ENCODE results near the gene CAMK1G. TPM values are rescaled to one million over a fixed set of nuclear protein-coding genes. Genes with fewer than 3 reads are reported as not detected.
A peak's percentile ranks its signal among the peaks of the same experiment; 100 is the strongest.

CAMK1G gene
- total and polyA plus RNA-seq, 4 donors = 0.63 to 0.72 TPM; not detected in 2

- Histone ChIP-seq H3K27me3 (ENCODE audit: control insufficient read depth in 1 of 2, insufficient read depth in 2 of 2, low read length in 1 of 2) (no peaks in the 10 kb centered on the region), H3K9me3 (ENCODE audit: control insufficient read depth, low read length) (no peaks in the 10 kb centered on the region), H3K4me3 (ENCODE audit: low read length in 2 of 2) (no peak overlapping the region), H3K27ac (ENCODE audit: low read depth in 1 of 2, low read length in 2 of 2) (no peak overlapping the region), H3K4me1 (ENCODE audit: control insufficient read depth in 1 of 2, insufficient read depth in 2 of 2, low read length in 2 of 2) (no peaks in the 10 kb centered on the region), H3K36me3 (ENCODE audit: control insufficient read depth in 1 of 2, insufficient read depth in 2 of 2, low read length in 1 of 2) (no peaks in the 10 kb centered on the region)
- 62 to 69% methylated on average over 3 of the region's 3 CpGs for WGBS, 2 donors
- DNase-seq (no peak), ATAC-seq (ENCODE audit: low FRiP score) (no peak)
- intact Hi-C loops (cut with DNase I) = no loop called here
Observed at GRCh38 chr1:209560529-209560928, 23.0 kb upstream of the CAMK1G start.

GRCh38 chr1:209560952-209561351 is 22.6 kb upstream of the CAMK1G start:
- WGBS, 2 donors = 87 to 89% methylated on average over 10 of the region's 10 CpGs

GRCh38 chr1:209561532-209561931 is 22.0 kb upstream of the CAMK1G start:
- no peak overlapping the region for H3K4me3 ChIP-seq (ENCODE audit: low read length in 2 of 2)
- H3K9me3 ChIP-seq (ENCODE audit: control insufficient read depth, low read length) = no peaks in the 10 kb centered on the region
- H3K27ac ChIP-seq (ENCODE audit: low read depth in 1 of 2, low read length in 2 of 2) = no peak overlapping the region
- no peaks in the 10 kb centered on the region for H3K4me1 ChIP-seq (ENCODE audit: control insufficient read depth in 1 of 2, insufficient read depth in 2 of 2, low read length in 2 of 2)
- intact Hi-C loops (cut with DNase I) = no loop called here
- 74 to 80% methylated on average over 6 of the region's 6 CpGs for WGBS, 2 donors
- DNase-seq (no peak), ATAC-seq (ENCODE audit: low FRiP score) (no peak)
- H3K36me3 ChIP-seq (ENCODE audit: control insufficient read depth in 1 of 2, insufficient read depth in 2 of 2, low read length in 1 of 2) = no peaks in the 10 kb centered on the region
- no peaks in the 10 kb centered on the region for H3K27me3 ChIP-seq (ENCODE audit: control insufficient read depth in 1 of 2, insufficient read depth in 2 of 2, low read length in 1 of 2)

More at GRCh38 chr1:209560952-209561351, 22.6 kb upstream of the CAMK1G start:
- H3K36me3 ChIP-seq (ENCODE audit: control insufficient read depth in 1 of 2, insufficient read depth in 2 of 2, low read length in 1 of 2) = no peaks in the 10 kb centered on the region
- ATAC-seq (ENCODE audit: low FRiP score) (no peak), DNase-seq (no peak)
- H3K27ac ChIP-seq (ENCODE audit: low read depth in 1 of 2, low read length in 2 of 2) = no peak overlapping the region
- no peaks in the 10 kb centered on the region for H3K4me1 ChIP-seq (ENCODE audit: control insufficient read depth in 1 of 2, insufficient read depth in 2 of 2, low read length in 2 of 2)
- H3K4me3 ChIP-seq (ENCODE audit: low read length in 2 of 2) = no peak overlapping the region
- no peaks in the 10 kb centered on the region for H3K9me3 ChIP-seq (ENCODE audit: control insufficient read depth, low read length)
- intact Hi-C loops (cut with DNase I) = no loop called here
- no peaks in the 10 kb centered on the region for H3K27me3 ChIP-seq (ENCODE audit: control insufficient read depth in 1 of 2, insufficient read depth in 2 of 2, low read length in 1 of 2)

- intact Hi-C loops (cut with DNase I) = no loop called here
- H3K27me3 ChIP-seq (ENCODE audit: control insufficient read depth in 1 of 2, insufficient read depth in 2 of 2, low read length in 1 of 2) = no peaks in the 10 kb centered on the region
- DNase-seq = no peak
- no peaks in the 10 kb centered on the region for H3K9me3 ChIP-seq (ENCODE audit: control insufficient read depth, low read length)
- WGBS, 2 donors = 61% methylated on average over 4 of the region's 4 CpGs
- H3K36me3 ChIP-seq (ENCODE audit: control insufficient read depth in 1 of 2, insufficient read depth in 2 of 2, low read length in 1 of 2) = no peaks in the 10 kb centered on the region
- H3K4me1 ChIP-seq (ENCODE audit: control insufficient read depth in 1 of 2, insufficient read depth in 2 of 2, low read length in 2 of 2) = no peaks in the 10 kb centered on the region
- H3K4me3 ChIP-seq (ENCODE audit: low read length in 2 of 2) = no peak overlapping the region
- no peak for ATAC-seq (ENCODE audit: low FRiP score)
- H3K27ac ChIP-seq (ENCODE audit: low read depth in 1 of 2, low read length in 2 of 2) = no peak overlapping the region
Observed at GRCh38 chr1:209564849-209565248, 18.7 kb upstream of the CAMK1G start.

- Histone ChIP-seq H3K27me3 (ENCODE audit: control insufficient read depth in 1 of 2, insufficient read depth in 2 of 2, low read length in 1 of 2) (no peaks in the 10 kb centered on the region), H3K36me3 (ENCODE audit: control insufficient read depth in 1 of 2, insufficient read depth in 2 of 2, low read length in 1 of 2) (no peaks in the 10 kb centered on the region), H3K4me3 (ENCODE audit: low read length in 2 of 2) (no peak overlapping the region), H3K27ac (ENCODE audit: low read depth in 1 of 2, low read length in 2 of 2) (no peak overlapping the region), H3K4me1 (ENCODE audit: control insufficient read depth in 1 of 2, insufficient read depth in 2 of 2, low read length in 2 of 2) (no peaks in the 10 kb centered on the region), H3K9me3 (ENCODE audit: control insufficient read depth, low read length) (no peaks in the 10 kb centered on the region)
- peak; percentile 82 to 83 for DNase-seq
- intact Hi-C loops (cut with DNase I) = no loop called here
- peak; percentile 82 for ATAC-seq (ENCODE audit: low FRiP score)
- 38 to 39% methylated on average over 15 of the region's 15 CpGs for WGBS, 2 donors
Observed at GRCh38 chr1:209565759-209566678, 17.5 kb upstream of the CAMK1G start.

- ATAC-seq (ENCODE audit: low FRiP score) (no peak), DNase-seq (no peak)
- H3K27me3 ChIP-seq (ENCODE audit: control insufficient read depth in 1 of 2, insufficient read depth in 2 of 2, low read length in 1 of 2) = no peaks in the 10 kb centered on the region
- WGBS, 2 donors = 0 to 4% methylated on average over 1 of the region's 1 CpG
- H3K4me1 ChIP-seq (ENCODE audit: control insufficient read depth in 1 of 2, insufficient read depth in 2 of 2, low read length in 2 of 2) = no peaks in the 10 kb centered on the region
- intact Hi-C loops (cut with DNase I) = no loop called here
- no peaks in the 10 kb centered on the region for H3K9me3 ChIP-seq (ENCODE audit: control insufficient read depth, low read length)
- no peak overlapping the region for H3K27ac ChIP-seq (ENCODE audit: low read depth in 1 of 2, low read length in 2 of 2)
- no peak overlapping the region for H3K4me3 ChIP-seq (ENCODE audit: low read length in 2 of 2)
- no peaks in the 10 kb centered on the region for H3K36me3 ChIP-seq (ENCODE audit: control insufficient read depth in 1 of 2, insufficient read depth in 2 of 2, low read length in 1 of 2)
Observed at GRCh38 chr1:209567698-209568175, 15.8 kb upstream of the CAMK1G start.

GRCh38 chr1:209569455-209570207 is 13.9 kb upstream of the CAMK1G start:
- Histone ChIP-seq H3K36me3 (ENCODE audit: control insufficient read depth in 1 of 2, insufficient read depth in 2 of 2, low read length in 1 of 2) (no peaks in the 10 kb centered on the region), H3K9me3 (ENCODE audit: control insufficient read depth, low read length) (no peaks in the 10 kb centered on the region), H3K4me1 (ENCODE audit: control insufficient read depth in 1 of 2, insufficient read depth in 2 of 2, low read length in 2 of 2) (no peaks in the 10 kb centered on the region), H3K27me3 (ENCODE audit: control insufficient read depth in 1 of 2, insufficient read depth in 2 of 2, low read length in 1 of 2) (no peaks in the 10 kb centered on the region), H3K4me3 (ENCODE audit: low read length in 2 of 2) (no peak overlapping the region), H3K27ac (ENCODE audit: low read depth in 1 of 2, low read length in 2 of 2) (no peak overlapping the region)
- 9 to 10% methylated on average over 9 of the region's 9 CpGs for WGBS, 2 donors
- DNase-seq (peak; percentile 72 to 90), ATAC-seq (ENCODE audit: low FRiP score) (peak; percentile 63)
- intact Hi-C loops (cut with DNase I) = no loop called here

- no peaks in the 10 kb centered on the region for H3K9me3 ChIP-seq (ENCODE audit: control insufficient read depth, low read length)
- no peaks in the 10 kb centered on the region for H3K27me3 ChIP-seq (ENCODE audit: control insufficient read depth in 1 of 2, insufficient read depth in 2 of 2, low read length in 1 of 2)
- intact Hi-C loops (cut with DNase I) = no loop called here
- no peaks in the 10 kb centered on the region for H3K4me1 ChIP-seq (ENCODE audit: control insufficient read depth in 1 of 2, insufficient read depth in 2 of 2, low read length in 2 of 2)
- H3K4me3 ChIP-seq (ENCODE audit: low read length in 2 of 2) = no peak overlapping the region
- no peak overlapping the region for H3K27ac ChIP-seq (ENCODE audit: low read depth in 1 of 2, low read length in 2 of 2)
- H3K36me3 ChIP-seq (ENCODE audit: control insufficient read depth in 1 of 2, insufficient read depth in 2 of 2, low read length in 1 of 2) = no peaks in the 10 kb centered on the region
- DNase-seq (no peak), ATAC-seq (ENCODE audit: low FRiP score) (no peak)
- 81 to 82% methylated on average over 3 of the region's 3 CpGs for WGBS, 2 donors
Observed at GRCh38 chr1:209570743-209571142, 12.8 kb upstream of the CAMK1G start.
